WTC11 (cell line): ENCODE data around the gene LRRC72. TPM values are rescaled to one million over a fixed set of nuclear protein-coding genes. Genes with fewer than 3 reads are reported as not detected.

Source experiments
- ATAC-seq: fragments of 200-7000 bp; cut with Tn5 transposase; 2 replicates; pipeline ENCODE4 v1.10.0; 2021; ENCODE audit warnings: mild to moderate bottlenecking, moderate library complexity
- CTCF ChIA-PET: fragments of 300-600 bp; sonication (Branson Sonifier 250); formaldehyde crosslinking; loops from one replicate; lab custom pipeline; 2021; ENCODE audit warnings: antibody characterized with exemption; lab: Charles Lee
- POLR2A ChIA-PET: fragments of 350-600 bp; sonication (Branson Sonifier 250); formaldehyde crosslinking; loops from one replicate; lab custom pipeline; 2021; ENCODE audit warnings: antibody characterized with exemption; lab: Charles Lee
- DNase-seq: peaks from one replicate; pipeline ENCODE4 v3.0.0; 2021; ENCODE audit warnings: low spot score
- H3K27ac Mint-ChIP-seq: 2 replicates; pipeline ENCODE4 v1.8.0; 2021; ENCODE audit warnings: mixed read lengths
- H3K27me3 Mint-ChIP-seq: 2 replicates; pipeline ENCODE4 v1.8.0; 2021; ENCODE audit warnings: low read depth, mild to moderate bottlenecking, moderate library complexity, mixed read lengths
- H3K36me3 Mint-ChIP-seq: 2 replicates; pipeline ENCODE4 v1.8.0; 2021; ENCODE audit warnings: mixed read lengths
- H3K4me1 Mint-ChIP-seq: 2 replicates; pipeline ENCODE4 v1.8.0; 2022; ENCODE audit warnings: mixed read lengths
- H3K4me3 Mint-ChIP-seq: 2 replicates; pipeline ENCODE4 v1.8.0; 2021; ENCODE audit warnings: mild to moderate bottlenecking, moderate library complexity, mixed read lengths
- H3K9me3 Mint-ChIP-seq: 2 replicates; pipeline ENCODE4 v1.8.0; 2021; ENCODE audit warnings: mixed read lengths
- ATF1 ChIP-seq: sonication (generic); formaldehyde crosslinking; IDR thresholded peaks from 2 replicates; pipeline ENCODE4 v1.8.1; 2023; ENCODE audit warnings: mild to moderate bottlenecking, moderate library complexity, missing genetic modification reagents
- ATF6 ChIP-seq: sonication (generic); formaldehyde crosslinking; IDR thresholded peaks from 2 replicates; pipeline ENCODE4 v1.8.1; 2023; ENCODE audit warnings: mild to moderate bottlenecking, missing genetic modification reagents
- ELF4 ChIP-seq: sonication (generic); formaldehyde crosslinking; IDR thresholded peaks from 2 replicates; pipeline ENCODE4 v1.8.1; 2022; ENCODE audit warnings: low read depth, mild to moderate bottlenecking, moderate library complexity, missing genetic modification reagents
- ESRRA ChIP-seq: sonication (generic); formaldehyde crosslinking; IDR thresholded peaks from 2 replicates; pipeline ENCODE4 v1.8.1; 2022; ENCODE audit warnings: mild to moderate bottlenecking, missing genetic modification reagents, borderline replicate concordance
- FOXJ3 ChIP-seq: sonication (generic); formaldehyde crosslinking; IDR thresholded peaks from 2 replicates; pipeline ENCODE4 v1.9.0; 2021; ENCODE audit warnings: missing genetic modification reagents, mild to moderate bottlenecking, borderline replicate concordance
- MAX ChIP-seq: sonication (generic); formaldehyde crosslinking; IDR thresholded peaks from 2 replicates; pipeline ENCODE4 v1.8.0; 2022; ENCODE audit warnings: mild to moderate bottlenecking, missing genetic modification reagents
- NR1H2 ChIP-seq: sonication (generic); formaldehyde crosslinking; IDR thresholded peaks from 2 replicates; pipeline ENCODE4 v1.9.0; 2021; ENCODE audit warnings: mild to moderate bottlenecking, moderate library complexity, missing genetic modification reagents
- SMAD4 ChIP-seq: sonication (generic); formaldehyde crosslinking; IDR thresholded peaks from 2 replicates; pipeline ENCODE4 v1.8.0; 2022; ENCODE audit warnings: mild to moderate bottlenecking, missing genetic modification reagents
- SOX15 ChIP-seq: fragments of 250-450 bp; sonication (Bioruptor Pico); IDR thresholded peaks from 2 replicates; pipeline ENCODE4 v1.9.0; 2021; ENCODE audit warnings: mild to moderate bottlenecking
- TP53 ChIP-seq: sonication (generic); formaldehyde crosslinking; IDR thresholded peaks from 2 replicates; pipeline ENCODE4 v1.8.1; 2023; ENCODE audit warnings: mild to moderate bottlenecking, missing genetic modification reagents
- USF2 ChIP-seq: sonication (generic); formaldehyde crosslinking; IDR thresholded peaks from 2 replicates; pipeline ENCODE4 v1.8.1; 2023; ENCODE audit warnings: mild to moderate bottlenecking, missing genetic modification reagents, moderate library complexity
- ZNF396 ChIP-seq: fragments of 250-450 bp; sonication (Bioruptor Pico); IDR thresholded peaks from 2 replicates; pipeline ENCODE4 v1.8.0; 2021; ENCODE audit warnings: mild to moderate bottlenecking, moderate library complexity, borderline replicate concordance
- total RNA-seq: library from RNA; stranded (reverse); gene quantifications from 3 replicates; pipeline ENCODE4 v1.2.3, GENCODE V29; 2021
- TF ChIP-seq, protein P1 (sequence below): sonication (generic); formaldehyde crosslinking; IDR thresholded peaks from 2 replicates; pipeline ENCODE4 v1.8.1; 2023; ENCODE audit warnings: mild to moderate bottlenecking, missing genetic modification reagents, borderline replicate concordance
- TF ChIP-seq, protein P2 (sequence below): sonication (generic); formaldehyde crosslinking; IDR thresholded peaks from 2 replicates; pipeline ENCODE4 v1.8.0; 2023; ENCODE audit warnings: missing genetic modification reagents, mild to moderate bottlenecking, borderline replicate concordance
- TF ChIP-seq, protein P3 (sequence below): sonication (generic); formaldehyde crosslinking; conservative IDR thresholded peaks from 2 replicates; pipeline ENCODE4 v1.8.1; 2023; ENCODE audit warnings: mild to moderate bottlenecking, low read depth, missing genetic modification reagents, moderate library complexity

The LRRC72 gene
- total RNA-seq, 1 experiment from 2014 or later, result not detected

GRCh38 chr7:16587129-16587528 is 60.5 kb downstream of the LRRC72 start:
- peaks cover 7% of the 10 kb centered on the region; the same call in 1 of the 2 replicates for H3K4me1 Mint-ChIP-seq
- ChIA-PET CTCF (interaction anchor here (0.5 to 1.8 kb wide), 2 partner anchors 23 to 491 kb away, joined by 3 to 8 read pairs; no protein-coding TSS in a partner anchor), POLR2A (interaction anchor here (0.6 kb wide), 1 partner anchor 62 kb away, joined by 4 read pairs; no protein-coding TSS in a partner anchor)
- no peaks in the 10 kb centered on the region for H3K27me3 Mint-ChIP-seq
- peaks cover 5% of the 10 kb centered on the region for H3K9me3 Mint-ChIP-seq
- no peaks in the 10 kb centered on the region for H3K36me3 Mint-ChIP-seq
- H3K4me3 Mint-ChIP-seq, result no peak overlapping the region
- no peak overlapping the region for H3K27ac Mint-ChIP-seq
- no peak for ATAC-seq
- TF ChIP-seq, protein P1, sequence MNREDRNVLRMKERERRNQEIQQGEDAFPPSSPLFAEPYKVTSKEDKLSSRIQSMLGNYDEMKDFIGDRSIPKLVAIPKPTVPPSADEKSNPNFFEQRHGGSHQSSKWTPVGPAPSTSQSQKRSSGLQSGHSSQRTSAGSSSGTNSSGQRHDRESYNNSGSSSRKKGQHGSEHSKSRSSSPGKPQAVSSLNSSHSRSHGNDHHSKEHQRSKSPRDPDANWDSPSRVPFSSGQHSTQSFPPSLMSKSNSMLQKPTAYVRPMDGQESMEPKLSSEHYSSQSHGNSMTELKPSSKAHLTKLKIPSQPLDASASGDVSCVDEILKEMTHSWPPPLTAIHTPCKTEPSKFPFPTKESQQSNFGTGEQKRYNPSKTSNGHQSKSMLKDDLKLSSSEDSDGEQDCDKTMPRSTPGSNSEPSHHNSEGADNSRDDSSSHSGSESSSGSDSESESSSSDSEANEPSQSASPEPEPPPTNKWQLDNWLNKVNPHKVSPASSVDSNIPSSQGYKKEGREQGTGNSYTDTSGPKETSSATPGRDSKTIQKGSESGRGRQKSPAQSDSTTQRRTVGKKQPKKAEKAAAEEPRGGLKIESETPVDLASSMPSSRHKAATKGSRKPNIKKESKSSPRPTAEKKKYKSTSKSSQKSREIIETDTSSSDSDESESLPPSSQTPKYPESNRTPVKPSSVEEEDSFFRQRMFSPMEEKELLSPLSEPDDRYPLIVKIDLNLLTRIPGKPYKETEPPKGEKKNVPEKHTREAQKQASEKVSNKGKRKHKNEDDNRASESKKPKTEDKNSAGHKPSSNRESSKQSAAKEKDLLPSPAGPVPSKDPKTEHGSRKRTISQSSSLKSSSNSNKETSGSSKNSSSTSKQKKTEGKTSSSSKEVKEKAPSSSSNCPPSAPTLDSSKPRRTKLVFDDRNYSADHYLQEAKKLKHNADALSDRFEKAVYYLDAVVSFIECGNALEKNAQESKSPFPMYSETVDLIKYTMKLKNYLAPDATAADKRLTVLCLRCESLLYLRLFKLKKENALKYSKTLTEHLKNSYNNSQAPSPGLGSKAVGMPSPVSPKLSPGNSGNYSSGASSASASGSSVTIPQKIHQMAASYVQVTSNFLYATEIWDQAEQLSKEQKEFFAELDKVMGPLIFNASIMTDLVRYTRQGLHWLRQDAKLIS, result no peak
- TF ChIP-seq ATF1 (CRISPR knock-in tag) (no peak), ATF6 (CRISPR knock-in tag) (no peak), SMAD4 (no peak), USF2 (CRISPR knock-in tag) (no peak), TP53 (CRISPR knock-in tag) (no peak), SOX15 (CRISPR knock-in tag) (no peak), NR1H2 (no peak), ESRRA (no peak), FOXJ3 (CRISPR knock-in tag) (no peak), MAX (no peak), ELF4 (CRISPR knock-in tag) (no peak), ZNF396 (CRISPR knock-in tag) (no peak)
- TF ChIP-seq, protein P2, sequence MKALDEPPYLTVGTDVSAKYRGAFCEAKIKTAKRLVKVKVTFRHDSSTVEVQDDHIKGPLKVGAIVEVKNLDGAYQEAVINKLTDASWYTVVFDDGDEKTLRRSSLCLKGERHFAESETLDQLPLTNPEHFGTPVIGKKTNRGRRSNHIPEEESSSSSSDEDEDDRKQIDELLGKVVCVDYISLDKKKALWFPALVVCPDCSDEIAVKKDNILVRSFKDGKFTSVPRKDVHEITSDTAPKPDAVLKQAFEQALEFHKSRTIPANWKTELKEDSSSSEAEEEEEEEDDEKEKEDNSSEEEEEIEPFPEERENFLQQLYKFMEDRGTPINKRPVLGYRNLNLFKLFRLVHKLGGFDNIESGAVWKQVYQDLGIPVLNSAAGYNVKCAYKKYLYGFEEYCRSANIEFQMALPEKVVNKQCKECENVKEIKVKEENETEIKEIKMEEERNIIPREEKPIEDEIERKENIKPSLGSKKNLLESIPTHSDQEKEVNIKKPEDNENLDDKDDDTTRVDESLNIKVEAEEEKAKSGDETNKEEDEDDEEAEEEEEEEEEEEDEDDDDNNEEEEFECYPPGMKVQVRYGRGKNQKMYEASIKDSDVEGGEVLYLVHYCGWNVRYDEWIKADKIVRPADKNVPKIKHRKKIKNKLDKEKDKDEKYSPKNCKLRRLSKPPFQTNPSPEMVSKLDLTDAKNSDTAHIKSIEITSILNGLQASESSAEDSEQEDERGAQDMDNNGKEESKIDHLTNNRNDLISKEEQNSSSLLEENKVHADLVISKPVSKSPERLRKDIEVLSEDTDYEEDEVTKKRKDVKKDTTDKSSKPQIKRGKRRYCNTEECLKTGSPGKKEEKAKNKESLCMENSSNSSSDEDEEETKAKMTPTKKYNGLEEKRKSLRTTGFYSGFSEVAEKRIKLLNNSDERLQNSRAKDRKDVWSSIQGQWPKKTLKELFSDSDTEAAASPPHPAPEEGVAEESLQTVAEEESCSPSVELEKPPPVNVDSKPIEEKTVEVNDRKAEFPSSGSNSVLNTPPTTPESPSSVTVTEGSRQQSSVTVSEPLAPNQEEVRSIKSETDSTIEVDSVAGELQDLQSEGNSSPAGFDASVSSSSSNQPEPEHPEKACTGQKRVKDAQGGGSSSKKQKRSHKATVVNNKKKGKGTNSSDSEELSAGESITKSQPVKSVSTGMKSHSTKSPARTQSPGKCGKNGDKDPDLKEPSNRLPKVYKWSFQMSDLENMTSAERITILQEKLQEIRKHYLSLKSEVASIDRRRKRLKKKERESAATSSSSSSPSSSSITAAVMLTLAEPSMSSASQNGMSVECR (CRISPR knock-in tag), result no peak
- TF ChIP-seq, protein P3, sequence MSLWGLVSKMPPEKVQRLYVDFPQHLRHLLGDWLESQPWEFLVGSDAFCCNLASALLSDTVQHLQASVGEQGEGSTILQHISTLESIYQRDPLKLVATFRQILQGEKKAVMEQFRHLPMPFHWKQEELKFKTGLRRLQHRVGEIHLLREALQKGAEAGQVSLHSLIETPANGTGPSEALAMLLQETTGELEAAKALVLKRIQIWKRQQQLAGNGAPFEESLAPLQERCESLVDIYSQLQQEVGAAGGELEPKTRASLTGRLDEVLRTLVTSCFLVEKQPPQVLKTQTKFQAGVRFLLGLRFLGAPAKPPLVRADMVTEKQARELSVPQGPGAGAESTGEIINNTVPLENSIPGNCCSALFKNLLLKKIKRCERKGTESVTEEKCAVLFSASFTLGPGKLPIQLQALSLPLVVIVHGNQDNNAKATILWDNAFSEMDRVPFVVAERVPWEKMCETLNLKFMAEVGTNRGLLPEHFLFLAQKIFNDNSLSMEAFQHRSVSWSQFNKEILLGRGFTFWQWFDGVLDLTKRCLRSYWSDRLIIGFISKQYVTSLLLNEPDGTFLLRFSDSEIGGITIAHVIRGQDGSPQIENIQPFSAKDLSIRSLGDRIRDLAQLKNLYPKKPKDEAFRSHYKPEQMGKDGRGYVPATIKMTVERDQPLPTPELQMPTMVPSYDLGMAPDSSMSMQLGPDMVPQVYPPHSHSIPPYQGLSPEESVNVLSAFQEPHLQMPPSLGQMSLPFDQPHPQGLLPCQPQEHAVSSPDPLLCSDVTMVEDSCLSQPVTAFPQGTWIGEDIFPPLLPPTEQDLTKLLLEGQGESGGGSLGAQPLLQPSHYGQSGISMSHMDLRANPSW (CRISPR knock-in tag), result no peak
- DNase-seq, result no peak
